NK-92 (cell line): ENCODE data around the gene DNAH8.

Experiments used
- DNase-seq: peaks from one replicate; lab custom pipeline; 2025; ENCODE audit not compliant: unreplicated experiment; lab: John Stamatoyannopoulos, UW

DNAH8 gene

GRCh38 chr6:38750968-38751615 is 36.0 kb downstream of the DNAH8 start:
- no peak for DNase-seq

- no peak for DNase-seq
Measured at GRCh38 chr6:38753707-38754106, 38.6 kb downstream of the DNAH8 start.

GRCh38 chr6:38755207-38755606 is 40.1 kb downstream of the DNAH8 start:
- no peak for DNase-seq

- DNase-seq = no peak
Measured at GRCh38 chr6:38755874-38756273, 40.8 kb downstream of the DNAH8 start.

- DNase-seq = no peak
Measured at GRCh38 chr6:38760097-38760496, 45.0 kb downstream of the DNAH8 start.

- DNase-seq = no peak
Measured at GRCh38 chr6:38762848-38763247, 47.7 kb downstream of the DNAH8 start.

GRCh38 chr6:38767560-38767959 is 52.4 kb downstream of the DNAH8 start:
- no peak for DNase-seq

- DNase-seq = no peak
Measured at GRCh38 chr6:38773338-38773737, 58.2 kb downstream of the DNAH8 start.

GRCh38 chr6:38774929-38775707 is 60.0 kb downstream of the DNAH8 start:
- no peak for DNase-seq

GRCh38 chr6:38775870-38776269 is 60.8 kb downstream of the DNAH8 start:
- no peak for DNase-seq

GRCh38 chr6:38776515-38776914 is 61.4 kb downstream of the DNAH8 start:
- no peak for DNase-seq

- no peak for DNase-seq
Measured at GRCh38 chr6:38779310-38780062, 64.4 kb downstream of the DNAH8 start.

- no peak for DNase-seq
Measured at GRCh38 chr6:38782616-38783015, 67.5 kb downstream of the DNAH8 start.

GRCh38 chr6:38783443-38784228 is 68.5 kb downstream of the DNAH8 start:
- no peak for DNase-seq

GRCh38 chr6:38784506-38785235 is 69.6 kb downstream of the DNAH8 start:
- DNase-seq = no peak

GRCh38 chr6:38786486-38786885 is 71.4 kb downstream of the DNAH8 start:
- DNase-seq = no peak

- no peak for DNase-seq
Measured at GRCh38 chr6:38789256-38789655, 74.1 kb downstream of the DNAH8 start.

GRCh38 chr6:38792356-38792755 is 77.2 kb downstream of the DNAH8 start:
- no peak for DNase-seq

GRCh38 chr6:38794682-38795081 is 79.6 kb downstream of the DNAH8 start:
- no peak for DNase-seq

GRCh38 chr6:38796006-38796405 is 80.9 kb downstream of the DNAH8 start:
- no peak for DNase-seq
